ENCODE measurements around the gene ZBTB3. TPM values are rescaled to one million over a fixed set of nuclear protein-coding genes. Genes with fewer than 3 reads are reported as not detected.

Gene ZBTB3
- total and polyA plus RNA-seq, 2 donors (not counting 3 experiments of a cell fraction or from before 2014, with no cell fraction given) = 3.7 to 6.9 TPM

- Histone ChIP-seq H3K27ac (ENCODE audit: insufficient read depth, low read depth, low read length) (no peak overlapping the region), H4K20me1 (replicated peaks; ENCODE audit: control insufficient read depth, extremely low read depth, insufficient read depth, low read length) (no peaks in the 10 kb centered on the region), H2AFZ (ENCODE audit: low read depth, low read length) (no peak overlapping the region), H3K4me1 (ENCODE audit: control insufficient read depth, extremely low read depth, insufficient read depth, low read length) (peaks cover 7% of the 10 kb centered on the region), H3K4me2 (ENCODE audit: insufficient read depth, low read length) (no peak overlapping the region), H3K36me3 (ENCODE audit: control insufficient read depth in 2 of 2, extremely low read depth in 1 of 2, insufficient read depth in 2 of 2, low read length in 2 of 2) (peaks cover 0 to 19% of the 10 kb centered on the region in 2 experiments), H3K27me3 (ENCODE audit: control insufficient read depth in 2 of 2, insufficient read depth in 2 of 2, low read length in 2 of 2) (no peaks in the 10 kb centered on the region), H3K9me1 (replicated peaks; ENCODE audit: control insufficient read depth, extremely low read depth, insufficient read depth, low read length) (no peaks in the 10 kb centered on the region), H3K9me3 (replicated peaks; ENCODE audit: control insufficient read depth, insufficient read depth, low read length) (no peaks in the 10 kb centered on the region), H3K4me3 (replicated peaks in 1 of 3; ENCODE audit: insufficient read depth in 1 of 3, low read depth in 1 of 3, low read length in 3 of 3) (no peak overlapping the region), H3K9ac (replicated peaks; ENCODE audit: extremely low read depth, insufficient read depth, low read length) (no peak overlapping the region), H3K79me2 (ENCODE audit: control insufficient read depth, insufficient read depth, low read length) (peaks cover 2% of the 10 kb centered on the region)
- CTCF ChIA-PET = interaction anchor here (0.6 to 5.2 kb wide), 4 partner anchors 10 to 86 kb away, joined by 3 to 41 read pairs (median 4); partner anchors contain the start of genes POLR2G and TMEM179B
- BruUV-seq (replicated peaks) = no TSS peak
- FAIRE-seq = no peak
- POLR2A ChIA-PET = interaction anchor here (0.8 to 1.4 kb wide), 2 partner anchors 11 to 22 kb away, joined by 3 to 4 read pairs; partner anchors contain the start of gene ZBTB3
- TF ChIP-seq MAX (IDR thresholded peaks at IDR 0.05; ENCODE audit: insufficient read depth, insufficient read length) (no peak), GATA2 (IDR thresholded peaks at IDR 0.05; ENCODE audit: insufficient read depth, insufficient read length, low read depth, low read length) (no peak), EZH2 (IDR thresholded peaks at IDR 0.05; ENCODE audit: borderline replicate concordance, low read depth, low read length, severe bottlenecking) (no peak), POLR2AphosphoS5 (IDR thresholded peaks at IDR 0.05; ENCODE audit: insufficient read depth, low read depth, low read length) (no peak), POLR2A (IDR thresholded peaks at IDR 0.05; ENCODE audit: low read depth, low read length) (no peak)
- DNase-seq (ENCODE audit: low read depth, low spot score) = no peak
- dilution Hi-C loops (cut with MboI; ENCODE audit: extremely low pct_ligation_motif_present, low sequenced_read_pairs) = no loop called here
- intact Hi-C loops (cut with micrococcal nuclease) = no loop called here
These were observed 21.7 kb upstream of the ZBTB3 start for GRCh38 chr11:62775646-62776045.

- Histone ChIP-seq H2AFZ (ENCODE audit: low read depth, low read length) (no peak overlapping the region), H4K20me1 (replicated peaks; ENCODE audit: control insufficient read depth, extremely low read depth, insufficient read depth, low read length) (no peaks in the 10 kb centered on the region), H3K27me3 (ENCODE audit: control insufficient read depth in 2 of 2, insufficient read depth in 2 of 2, low read length in 2 of 2) (no peaks in the 10 kb centered on the region), H3K9ac (replicated peaks; ENCODE audit: extremely low read depth, insufficient read depth, low read length) (no peak overlapping the region), H3K4me3 (replicated peaks in 1 of 3; ENCODE audit: insufficient read depth in 1 of 3, low read depth in 1 of 3, low read length in 3 of 3) (no peak overlapping the region), H3K4me1 (ENCODE audit: control insufficient read depth, extremely low read depth, insufficient read depth, low read length) (peaks cover 11% of the 10 kb centered on the region), H3K27ac (ENCODE audit: insufficient read depth, low read depth, low read length) (no peak overlapping the region), H3K4me2 (ENCODE audit: insufficient read depth, low read length) (no peak overlapping the region), H3K9me3 (replicated peaks; ENCODE audit: control insufficient read depth, insufficient read depth, low read length) (no peaks in the 10 kb centered on the region), H3K36me3 (ENCODE audit: control insufficient read depth in 2 of 2, extremely low read depth in 1 of 2, insufficient read depth in 2 of 2, low read length in 2 of 2) (peaks cover 0 to 19% of the 10 kb centered on the region in 2 experiments), H3K9me1 (replicated peaks; ENCODE audit: control insufficient read depth, extremely low read depth, insufficient read depth, low read length) (no peaks in the 10 kb centered on the region), H3K79me2 (ENCODE audit: control insufficient read depth, insufficient read depth, low read length) (peaks cover 2% of the 10 kb centered on the region)
- FAIRE-seq = no peak
- no peak for DNase-seq (ENCODE audit: low read depth, low spot score)
- TF ChIP-seq POLR2A (IDR thresholded peaks at IDR 0.05; ENCODE audit: low read depth, low read length) (no peak), EZH2 (IDR thresholded peaks at IDR 0.05; ENCODE audit: borderline replicate concordance, low read depth, low read length, severe bottlenecking) (no peak)
- ChIA-PET POLR2A (interaction anchor here (0.7 to 1.4 kb wide), 2 partner anchors 21 to 230 kb away, joined by 4 to 5 read pairs; partner anchors contain the start of gene ZBTB3), CTCF (interaction anchor here (0.7 to 5.2 kb wide), 2 partner anchors 12 to 26 kb away, joined by 4 to 41 read pairs; no protein-coding TSS in a partner anchor)
- no TSS peak for BruUV-seq (replicated peaks)
- intact Hi-C loops (cut with micrococcal nuclease) (loop anchor here (5.0 kb wide), 1 partner anchor 108 kb away; the partner anchor contains the start of gene SLC3A2), dilution Hi-C loops (cut with MboI; ENCODE audit: extremely low pct_ligation_motif_present, low sequenced_read_pairs) (no loop called here)
These were observed 20.4 kb upstream of the ZBTB3 start for GRCh38 chr11:62774407-62774806.
